ENCODE results near the gene CAMTA2.

GRCh38 chr17:4974115-4974670, 13.3 kb downstream of the CAMTA2 start:
- TF ChIP-seq REST (IDR thresholded peaks at IDR 0.05; ENCODE audit: unreplicated experiment), result no peak
- TF ChIP-seq, protein P1, sequence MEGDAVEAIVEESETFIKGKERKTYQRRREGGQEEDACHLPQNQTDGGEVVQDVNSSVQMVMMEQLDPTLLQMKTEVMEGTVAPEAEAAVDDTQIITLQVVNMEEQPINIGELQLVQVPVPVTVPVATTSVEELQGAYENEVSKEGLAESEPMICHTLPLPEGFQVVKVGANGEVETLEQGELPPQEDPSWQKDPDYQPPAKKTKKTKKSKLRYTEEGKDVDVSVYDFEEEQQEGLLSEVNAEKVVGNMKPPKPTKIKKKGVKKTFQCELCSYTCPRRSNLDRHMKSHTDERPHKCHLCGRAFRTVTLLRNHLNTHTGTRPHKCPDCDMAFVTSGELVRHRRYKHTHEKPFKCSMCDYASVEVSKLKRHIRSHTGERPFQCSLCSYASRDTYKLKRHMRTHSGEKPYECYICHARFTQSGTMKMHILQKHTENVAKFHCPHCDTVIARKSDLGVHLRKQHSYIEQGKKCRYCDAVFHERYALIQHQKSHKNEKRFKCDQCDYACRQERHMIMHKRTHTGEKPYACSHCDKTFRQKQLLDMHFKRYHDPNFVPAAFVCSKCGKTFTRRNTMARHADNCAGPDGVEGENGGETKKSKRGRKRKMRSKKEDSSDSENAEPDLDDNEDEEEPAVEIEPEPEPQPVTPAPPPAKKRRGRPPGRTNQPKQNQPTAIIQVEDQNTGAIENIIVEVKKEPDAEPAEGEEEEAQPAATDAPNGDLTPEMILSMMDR (conservative IDR thresholded peaks at IDR 0.05; ENCODE audit: low read depth in 2 of 2), result no peak
- TF ChIP-seq POLR2AphosphoS5 (IDR thresholded peaks at IDR 0.05; ENCODE audit: low read depth), result no peak

All from GM23338 (cell line).